Neuronal stem cell (in vitro differentiated cells): ENCODE results near the gene UMOD.

ENCODE experiments used
- DNase-seq: peaks from one replicate; pipeline ENCODE4 v3.0.0-alpha.2; 2013; ENCODE audit warnings: low spot score
- H2AFZ ChIP-seq: one replicate; pipeline ENCODE4 v1.6.1; 2013; ENCODE audit warnings: mild to moderate bottlenecking, low read length, inconsistent platforms
- H2AK5ac ChIP-seq: 2 replicates; pipeline ENCODE4 v1.6.1; 2013; ENCODE audit warnings: low read depth, mild to moderate bottlenecking, inconsistent platforms, low read length, moderate library complexity, mixed read lengths
- H2BK120ac ChIP-seq: 2 replicates; pipeline ENCODE4 v1.6.1; 2013; ENCODE audit warnings: low read depth, mild to moderate bottlenecking, inconsistent platforms, low read length, moderate library complexity, mixed read lengths
- H2BK12ac ChIP-seq: one replicate; pipeline ENCODE4 v1.6.1; 2013; ENCODE audit warnings: low read length, inconsistent platforms
- H2BK15ac ChIP-seq: 2 replicates; pipeline ENCODE4 v1.6.1; 2013; ENCODE audit warnings: mild to moderate bottlenecking, low read length, inconsistent platforms, mixed read lengths
- H2BK5ac ChIP-seq: one replicate; pipeline ENCODE4 v1.6.1; 2013; ENCODE audit warnings: inconsistent platforms, mild to moderate bottlenecking, low read length, moderate library complexity
- H3K14ac ChIP-seq: one replicate; pipeline ENCODE4 v1.6.1; 2013; ENCODE audit warnings: low read length, inconsistent platforms
- H3K18ac ChIP-seq: 2 replicates; pipeline ENCODE4 v1.6.1; 2013; ENCODE audit warnings: low read length, inconsistent platforms
- H3K23ac ChIP-seq: 2 replicates; pipeline ENCODE4 v1.6.1; 2013; ENCODE audit warnings: low read depth, mild to moderate bottlenecking, mixed read lengths, low read length, inconsistent platforms; ENCODE audit not compliant: poor library complexity
- H3K27ac ChIP-seq: replicated peaks from 3 replicates; pipeline ENCODE4 v1.5.1; 2013; ENCODE audit warnings: low read length, inconsistent platforms
- H3K27me3 ChIP-seq, 3 experiments: 2 replicates each; pipeline ENCODE4 v1.6.1; 2013; ENCODE audit warnings: low read length in 3 of 3, mild to moderate bottlenecking in 2 of 3, inconsistent platforms in 1 of 3, low read depth in 1 of 3, mixed read lengths in 1 of 3, moderate library complexity in 1 of 3; ENCODE audit not compliant: control insufficient read depth in 3 of 3, insufficient read depth in 3 of 3
- H3K36me3 ChIP-seq, 2 donors: replicated peaks in 1 of 2; 2 replicates each; pipeline ENCODE4 v1.6.1; 2013; ENCODE audit warnings: low read length in 2 of 2; ENCODE audit not compliant: control insufficient read depth in 2 of 2, insufficient read depth in 2 of 2
- H3K4ac ChIP-seq: 2 replicates; pipeline ENCODE4 v1.6.1; 2013; ENCODE audit warnings: inconsistent platforms, mild to moderate bottlenecking, low read length, moderate library complexity
- H3K4me1 ChIP-seq, 2 donors: 1 replicate in 1 of 2; 2 replicates in 1 of 2; pipeline ENCODE4 v1.6.1; 2013; ENCODE audit warnings: low read length in 2 of 2, low read depth in 1 of 2; ENCODE audit not compliant: control insufficient read depth in 2 of 2, insufficient read depth in 1 of 2
- H3K4me2 ChIP-seq: one replicate; pipeline ENCODE4 v1.6.1; 2013; ENCODE audit warnings: mild to moderate bottlenecking, low read length, inconsistent platforms; ENCODE audit not compliant: insufficient read depth, poor library complexity, severe bottlenecking
- H3K4me3 ChIP-seq, 2 donors: 2 replicates each; pipeline ENCODE4 v1.5.1; 2013; ENCODE audit warnings: low read length in 2 of 2, mild to moderate bottlenecking in 2 of 2, inconsistent platforms in 1 of 2, moderate library complexity in 1 of 2
- H3K79me1 ChIP-seq: one replicate; pipeline ENCODE4 v1.6.1; 2013; ENCODE audit warnings: low read depth, mild to moderate bottlenecking, inconsistent platforms, low read length, moderate library complexity
- H3K9ac ChIP-seq: one replicate; pipeline ENCODE4 v1.6.1; 2013; ENCODE audit warnings: mild to moderate bottlenecking, low read depth, low read length, inconsistent platforms; ENCODE audit not compliant: poor library complexity
- H3K9me3 ChIP-seq, 2 donors: replicated peaks in 1 of 2; 2 replicates each; pipeline versions ENCODE3 to v1.6.1; 2013; ENCODE audit warnings: low read length in 2 of 2, mild to moderate bottlenecking in 2 of 2, inconsistent platforms in 1 of 2, low read depth in 1 of 2, mixed read lengths in 1 of 2, moderate library complexity in 1 of 2; ENCODE audit not compliant: control insufficient read depth in 2 of 2, insufficient read depth in 1 of 2
- H4K8ac ChIP-seq: one replicate; pipeline ENCODE4 v1.6.1; 2013; ENCODE audit warnings: low read depth, mild to moderate bottlenecking, inconsistent platforms, low read length, moderate library complexity
- H4K91ac ChIP-seq: one replicate; pipeline ENCODE4 v1.6.1; 2013; ENCODE audit warnings: low read length, low read depth, mild to moderate bottlenecking, inconsistent platforms; ENCODE audit not compliant: poor library complexity
- WGBS, 2 donors: extraction: QIAGEN DNeasy Blood & Tissue Kit; methylation state at CpG; one replicate each; pipeline ENCODE4 v1.1.7; 2013; ENCODE audit warnings: missing lambda C conversion rate in 2 of 2, mixed read lengths in 1 of 2; ENCODE audit not compliant: insufficient read length in 2 of 2, insufficient replicate concordance in 1 of 2; ENCODE audit errors: extremely low coverage in 2 of 2; 5-methylcytosine and 5-hydroxymethylcytosine counted together

UMOD gene

GRCh38 chr16:20333120-20333519, 19.4 kb downstream of the UMOD start:
- Histone ChIP-seq H3K9ac (no peak overlapping the region), H2BK5ac (no peak overlapping the region), H2BK15ac (no peak overlapping the region), H3K18ac (no peak overlapping the region), H3K27ac (no peak overlapping the region), H2BK120ac (no peak overlapping the region), H3K4me3 (no peak overlapping the region), H4K91ac (no peak overlapping the region), H3K4me2 (no peak overlapping the region), H3K14ac (no peak overlapping the region), H3K27me3 (no peaks in the 10 kb centered on the region), H3K4me1 (no peaks in the 10 kb centered on the region), H3K9me3 (no peaks in the 10 kb centered on the region), H3K4ac (no peak overlapping the region), H2AK5ac (no peak overlapping the region), H2AFZ (no peak overlapping the region), H4K8ac (no peak overlapping the region), H3K23ac (no peak overlapping the region), H3K36me3 (no peaks in the 10 kb centered on the region), H3K79me1 (no peaks in the 10 kb centered on the region), H2BK12ac (no peak overlapping the region)
- WGBS, 2 donors, result no CpG with 5 or more reads among the region's 5 CpGs
- DNase-seq, result no peak

GRCh38 chr16:20332411-20332810, 20.1 kb downstream of the UMOD start:
- Histone ChIP-seq H2BK12ac (no peak overlapping the region), H3K36me3 (no peaks in the 10 kb centered on the region), H3K14ac (no peak overlapping the region), H3K27me3 (no peaks in the 10 kb centered on the region), H2AK5ac (no peak overlapping the region), H3K9ac (no peak overlapping the region), H3K27ac (no peak overlapping the region), H3K4me3 (no peak overlapping the region), H2AFZ (no peak overlapping the region), H3K23ac (no peak overlapping the region), H3K4ac (no peak overlapping the region), H3K4me1 (no peaks in the 10 kb centered on the region), H3K9me3 (no peaks in the 10 kb centered on the region), H3K4me2 (no peak overlapping the region), H4K8ac (no peak overlapping the region), H2BK5ac (no peak overlapping the region), H3K79me1 (no peaks in the 10 kb centered on the region), H3K18ac (no peak overlapping the region), H2BK15ac (no peak overlapping the region), H2BK120ac (no peak overlapping the region), H4K91ac (no peak overlapping the region)
- no peak for DNase-seq
- no CpG with 5 or more reads among the region's 8 CpGs for WGBS, 2 donors

DNA sequence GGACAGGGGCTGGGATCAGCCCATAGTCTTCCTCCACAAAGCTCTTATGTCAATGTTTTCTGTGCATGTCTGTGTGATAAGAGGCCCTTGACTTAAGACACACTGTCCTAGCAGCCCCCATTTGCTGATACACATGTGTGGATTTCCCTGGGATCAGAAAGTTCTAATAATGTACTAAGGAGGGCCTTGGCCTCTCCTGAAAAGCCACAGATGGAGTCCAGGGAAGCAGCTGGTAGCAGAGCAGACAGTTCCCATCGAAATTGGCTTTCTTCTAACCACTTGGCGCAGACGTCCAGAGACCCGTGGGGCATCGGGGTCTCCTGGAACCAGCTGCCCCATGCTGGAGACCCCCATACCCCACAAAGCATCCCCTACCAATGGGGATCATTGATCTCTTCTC, 20.9 kb downstream of the UMOD start:
- no CpG with 5 or more reads among the region's 5 CpGs for WGBS, 2 donors
- no peak overlapping the region for H3K4ac ChIP-seq

DNA sequence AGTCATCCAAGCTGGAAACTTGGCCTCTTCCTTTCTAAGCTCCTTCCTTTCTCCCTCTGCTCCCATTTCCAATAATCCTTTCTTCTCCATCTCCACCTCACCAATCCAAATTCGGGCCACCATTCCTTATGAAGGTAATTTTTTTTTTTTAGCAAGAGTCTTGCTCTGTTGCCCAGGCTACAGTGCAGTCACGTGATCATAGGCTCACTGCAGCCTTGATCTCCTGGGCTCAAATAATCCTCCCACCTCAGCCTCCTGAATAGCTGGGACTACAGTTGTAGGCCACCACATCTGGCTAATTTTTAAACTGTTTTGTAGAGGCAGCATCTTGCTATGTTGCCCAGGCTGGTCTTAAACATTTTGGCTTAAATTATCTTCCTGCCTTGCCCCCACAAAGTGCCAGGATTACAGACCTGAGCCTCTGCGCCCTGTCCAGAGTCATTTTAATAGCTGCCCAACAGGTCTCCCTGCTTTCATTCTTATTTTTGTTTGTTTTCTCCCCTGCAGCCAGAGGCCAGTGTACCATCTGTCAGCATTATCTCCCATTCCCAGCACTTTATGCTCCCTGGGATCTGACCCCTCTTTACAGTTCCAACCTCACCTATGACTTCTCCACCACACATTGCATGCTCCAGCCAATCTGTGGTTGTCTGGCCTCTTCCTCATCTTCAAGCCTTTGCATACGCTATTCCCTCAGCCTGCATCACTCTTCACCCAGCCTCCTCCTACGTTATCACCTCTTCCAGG, 22.9 kb downstream of the UMOD start:
- Histone ChIP-seq H3K9ac (no peak overlapping the region), H3K4me2 (no peak overlapping the region), H4K91ac (no peak overlapping the region), H3K14ac (no peak overlapping the region), H2BK120ac (no peak overlapping the region), H2BK15ac (no peak overlapping the region), H3K4me1 (no peaks in the 10 kb centered on the region), H4K8ac (no peak overlapping the region), H2BK12ac (no peak overlapping the region), H3K27ac (no peak overlapping the region), H3K79me1 (no peaks in the 10 kb centered on the region), H3K18ac (no peak overlapping the region), H3K4me3 (no peak overlapping the region), H2AK5ac (no peak overlapping the region), H2AFZ (no peak overlapping the region), H3K27me3 (no peaks in the 10 kb centered on the region), H3K36me3 (no peaks in the 10 kb centered on the region), H3K23ac (no peak overlapping the region), H2BK5ac (no peak overlapping the region), H3K4ac (no peak overlapping the region), H3K9me3 (no peaks in the 10 kb centered on the region)
- no peak for DNase-seq
- 100% methylated on average over 1 of the region's 5 CpGs; no CpG with 5 or more reads in 1 of the 2 donors for WGBS, 2 donors

More for the DNA sequence above, 20.9 kb downstream of the UMOD start:
- Histone ChIP-seq H3K4me2 (no peak overlapping the region), H3K4me1 (no peaks in the 10 kb centered on the region), H3K27ac (no peak overlapping the region), H3K27me3 (no peaks in the 10 kb centered on the region), H2BK120ac (no peak overlapping the region), H3K14ac (no peak overlapping the region), H4K8ac (no peak overlapping the region), H2AFZ (no peak overlapping the region), H4K91ac (no peak overlapping the region), H2AK5ac (no peak overlapping the region), H3K36me3 (no peaks in the 10 kb centered on the region), H3K23ac (no peak overlapping the region), H2BK5ac (no peak overlapping the region), H3K18ac (no peak overlapping the region), H3K4me3 (no peak overlapping the region), H3K9ac (no peak overlapping the region), H2BK15ac (no peak overlapping the region), H2BK12ac (no peak overlapping the region), H3K9me3 (no peaks in the 10 kb centered on the region), H3K79me1 (no peaks in the 10 kb centered on the region)
- no peak for DNase-seq
